Peyer's patch (tissue), 4 donors: ENCODE measurements around the gene CLDN24.

Experiments used
- CTCF ChIP-seq, 6 experiments: fragments of 450-650 bp in 4 of 6; fragments of 200-600 bp in 2 of 6; sonication (generic) in 1 of 6; IDR thresholded peaks; one replicate each; pipeline ENCODE4 v1.5.1; 2017 to 2019; ENCODE audit warnings: antibody characterized with exemption in 6 of 6, mild to moderate bottlenecking in 3 of 6, moderate library complexity in 1 of 6
- POLR2A ChIP-seq, 2 donors: fragments of 450-650 bp; IDR thresholded peaks; one replicate each; pipeline ENCODE4 v1.5.1; 2017; ENCODE audit warnings: antibody characterized with exemption in 2 of 2, mild to moderate bottlenecking in 2 of 2, moderate library complexity in 2 of 2

- TF ChIP-seq POLR2A (IDR thresholded peaks at IDR 0.05) = no peak
- no peak for TF ChIP-seq CTCF (IDR thresholded peaks at IDR 0.05)
Measured at GRCh38 chr4:183330841-183331240, 8.6 kb upstream of the CLDN24 start.
